PC-3 (cell line): Measurements from ENCODE around the gene ARHGEF3. TPM values are rescaled to one million over a fixed set of nuclear protein-coding genes. Genes with fewer than 3 reads are reported as not detected.

Experiments used
- ATAC-seq: fragments of 200-7000 bp; cut with Tn5 transposase; 2 replicates; pipeline ENCODE4 v1.9.1; 2020; ENCODE audit warnings: mild to moderate bottlenecking, moderate library complexity
- BruUV-seq: library from RNA; stranded (reverse); fragments of 400-500 nt; replicated peaks from 2 replicates; lab custom pipeline; 2021; lab: Mats Ljungman, UMichigan
- CTCF ChIA-PET: fragments of 300-600 bp; sonication (Branson Sonifier 250); formaldehyde crosslinking; loops from one replicate; lab custom pipeline; 2022; ENCODE audit warnings: antibody characterized with exemption; lab: Charles Lee
- POLR2A ChIA-PET: fragments of 300-600 bp; sonication (Branson Sonifier 250); formaldehyde crosslinking; loops from one replicate; lab custom pipeline; 2022; ENCODE audit warnings: antibody characterized with exemption; ENCODE audit not compliant: unreplicated experiment; lab: Charles Lee
- DNase-seq: peaks from one replicate; pipeline ENCODE4 v3.0.0-alpha.2; 2015
- H2AFZ ChIP-seq: fragments of 300-600 bp; sonication (generic); 2 replicates; pipeline ENCODE4 v1.6.0; 2016; ENCODE audit warnings: antibody characterized with exemption, low read length
- H3F3A ChIP-seq: fragments of 300-600 bp; sonication (generic); one replicate; pipeline ENCODE4 v1.6.0; 2017; ENCODE audit warnings: antibody characterized with exemption, low read length, control low read depth, mild to moderate bottlenecking; ENCODE audit not compliant: unreplicated experiment
- H3K27ac ChIP-seq: fragments of 300-600 bp; sonication (generic); 2 replicates; pipeline ENCODE4 v1.5.1; 2016; ENCODE audit warnings: mild to moderate bottlenecking, low read length
- H3K27me3 ChIP-seq: fragments of 300-600 bp; sonication (generic); 2 replicates; pipeline ENCODE4 v1.6.1; 2016; ENCODE audit warnings: low read length, mixed read lengths
- H3K36me3 ChIP-seq: fragments of 300-600 bp; sonication (generic); 2 replicates; pipeline ENCODE4 v1.6.1; 2016; ENCODE audit warnings: low read depth, mixed run types, low read length, mixed read lengths
- H3K4me1 ChIP-seq: fragments of 300-600 bp; sonication (generic); 2 replicates; pipeline ENCODE4 v1.5.1; 2016; ENCODE audit warnings: low read length; ENCODE audit not compliant: insufficient read depth
- H3K4me2 ChIP-seq: fragments of 300-600 bp; sonication (generic); 2 replicates; pipeline ENCODE4 v1.6.0; 2016; ENCODE audit warnings: low read length
- H3K4me3 ChIP-seq: fragments of 300-600 bp; sonication (generic); 2 replicates; pipeline ENCODE4 v1.5.1; 2016; ENCODE audit warnings: mild to moderate bottlenecking, low read length, mixed read lengths
- H3K79me2 ChIP-seq: fragments of 300-600 bp; sonication (generic); 2 replicates; pipeline ENCODE4 v1.6.1; 2017; ENCODE audit warnings: low read length, mixed read lengths
- H3K9ac ChIP-seq: fragments of 300-600 bp; sonication (generic); 2 replicates; pipeline ENCODE4 v1.6.0; 2016; ENCODE audit warnings: mild to moderate bottlenecking, low read length
- H3K9me2 ChIP-seq: fragments of 300-600 bp; sonication (generic); replicated peaks from 2 replicates; pipeline ENCODE4 v1.6.1; 2016; ENCODE audit warnings: mixed run types, low read length, mixed read lengths
- H3K9me3 ChIP-seq: fragments of 300-600 bp; sonication (generic); 2 replicates; pipeline ENCODE4 v1.6.1; 2016; ENCODE audit warnings: low read length, mixed read lengths
- H4K20me1 ChIP-seq: fragments of 300-600 bp; sonication (generic); 2 replicates; pipeline ENCODE4 v1.6.1; 2016; ENCODE audit warnings: low read length, mixed read lengths
- CTCF ChIP-seq: fragments of 300-600 bp; sonication (generic); conservative IDR thresholded peaks from 2 replicates; pipeline ENCODE4 v1.5.1; 2017; ENCODE audit warnings: antibody characterized with exemption, low read depth, mild to moderate bottlenecking, low read length
- EZH2 ChIP-seq: fragments of 300-600 bp; sonication (generic); IDR thresholded peaks from one replicate; pipeline ENCODE4 v1.6.1; 2017; ENCODE audit warnings: antibody characterized with exemption, mild to moderate bottlenecking, low read length; ENCODE audit not compliant: unreplicated experiment
- EZH2phosphoT487 ChIP-seq: fragments of 300-600 bp; sonication (generic); IDR thresholded peaks from 2 replicates; pipeline ENCODE4 v1.6.1; 2018; ENCODE audit warnings: mild to moderate bottlenecking, antibody characterized with exemption, low read length, borderline replicate concordance
- intact Hi-C: fragments of 100-400 bp; cut with micrococcal nuclease; formaldehyde crosslinking; loops from 2 replicates; pipeline ENCODE4 v1.9.0; 2023
- total RNA-seq: library from RNA; depleted of rRNA; stranded (reverse); fragments of >200 nt; gene quantifications from 2 replicates; pipeline ENCODE4 v1.2.3, GENCODE V29; 2014

Gene ARHGEF3
- total RNA-seq, 1 experiment from 2014 or later: 8.7 TPM

GRCh38 chr3:56795829-56796185 lies 5.9 kb downstream of the ARHGEF3 start:
- Histone ChIP-seq H3K4me3 (no peak overlapping the region), H3K79me2 (no peaks in the 10 kb centered on the region), H3K36me3 (no peaks in the 10 kb centered on the region), H3K4me2 (no peak overlapping the region), H3K9me3 (no peaks in the 10 kb centered on the region), H2AFZ (no peak overlapping the region), H3K9ac (no peak overlapping the region), H3K4me1 (peaks cover 23% of the 10 kb centered on the region), H3K27ac (no peak overlapping the region), H4K20me1 (0 out of 2 replicates have a peak, but pooled peaks cover 4% of the 10 kb centered on the region), H3K9me2 (no peaks in the 10 kb centered on the region), H3K27me3 (no peaks in the 10 kb centered on the region), H3F3A (no peaks in the 10 kb centered on the region)
- ChIA-PET POLR2A (no interaction called here), CTCF (no interaction called here)
- DNase-seq (no peak), ATAC-seq (no peak)
- no peak for TF ChIP-seq EZH2
- no peak for TF ChIP-seq EZH2phosphoT487
- no TSS peak for BruUV-seq
- intact Hi-C loops: no loop called here

- Histone ChIP-seq H3K4me2 (no peak overlapping the region), H3K4me1 (peaks cover 18% of the 10 kb centered on the region), H3F3A (no peaks in the 10 kb centered on the region), H3K27ac (no peak overlapping the region), H3K36me3 (no peaks in the 10 kb centered on the region), H4K20me1 (0 out of 2 replicates have a peak, but pooled peaks cover 4% of the 10 kb centered on the region), H3K27me3 (no peaks in the 10 kb centered on the region), H3K9me3 (no peaks in the 10 kb centered on the region), H3K4me3 (no peak overlapping the region), H3K9me2 (no peaks in the 10 kb centered on the region), H3K79me2 (no peaks in the 10 kb centered on the region), H3K9ac (no peak overlapping the region), H2AFZ (no peak overlapping the region)
- intact Hi-C loops: no loop called here
- ATAC-seq (no peak), DNase-seq (peak; percentile 8)
- TF ChIP-seq EZH2phosphoT487 (no peak), CTCF (no peak), EZH2 (no peak)
- CTCF ChIA-PET: interaction anchor here (0.7 kb wide), 1 partner anchor 128 kb away, joined by 6 read pairs; no protein-coding TSS in a partner anchor
- no TSS peak for BruUV-seq
- POLR2A ChIA-PET: no interaction called here
These were observed 6.5 kb downstream of the ARHGEF3 start for GRCh38 chr3:56795097-56795828.

DNA sequence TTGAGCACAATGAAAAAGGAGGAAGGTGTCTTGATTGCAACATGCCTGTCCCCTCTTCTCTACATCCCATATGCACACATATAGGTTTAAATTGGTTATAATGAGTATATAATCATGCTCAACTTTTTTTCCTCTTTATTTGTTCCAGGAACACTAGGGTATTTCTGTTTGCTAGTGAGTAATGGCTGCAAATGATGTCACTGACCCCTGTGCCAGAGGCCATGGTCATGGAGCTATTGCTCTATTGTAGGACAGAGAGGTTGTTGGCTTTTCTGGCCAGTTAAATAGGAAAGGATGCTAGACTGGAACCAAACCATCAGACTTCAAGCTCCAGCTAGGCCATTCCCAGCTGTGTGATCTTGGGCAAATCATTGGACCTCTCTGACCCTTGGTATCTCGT lies 9.6 kb downstream of the ARHGEF3 start:
- H3K27me3 ChIP-seq: no peaks in the 10 kb centered on the region
- H3K27ac ChIP-seq: no peak overlapping the region
- H3F3A ChIP-seq: no peaks in the 10 kb centered on the region
- H3K4me2 ChIP-seq: no peak overlapping the region
- ATAC-seq: no peak
- CTCF ChIA-PET: interaction anchor here (1.4 kb wide), 1 partner anchor 10 kb away, joined by 5 read pairs; the partner anchor contains the start of gene ARHGEF3
- peaks cover 14% of the 10 kb centered on the region for H3K4me1 ChIP-seq
- no peak overlapping the region for H3K9ac ChIP-seq
- no peaks in the 10 kb centered on the region for H3K9me2 ChIP-seq
- H3K36me3 ChIP-seq: no peaks in the 10 kb centered on the region
- no peaks in the 10 kb centered on the region for H3K9me3 ChIP-seq
- no peak for DNase-seq
- no peaks in the 10 kb centered on the region for H3K79me2 ChIP-seq
- no TSS peak for BruUV-seq
- no peak for TF ChIP-seq EZH2phosphoT487
- TF ChIP-seq EZH2: no peak
- TF ChIP-seq CTCF: no peak
- 0 out of 2 replicates have a peak, but pooled peaks cover 4% of the 10 kb centered on the region for H4K20me1 ChIP-seq
- H2AFZ ChIP-seq: no peak overlapping the region
- POLR2A ChIA-PET: no interaction called here
- no peak overlapping the region for H3K4me3 ChIP-seq
- intact Hi-C loops: no loop called here
